ENCODE data around the gene FCRL3.

FCRL3 gene

GRCh38 chr1:157725221-157725577 is 24.6 kb upstream of the FCRL3 start:
- no peak for DNase-seq (ENCODE audit: low read depth)
- H3K4me3 ChIP-seq (ENCODE audit: control insufficient read depth, low read depth, low read length), result no peak overlapping the region
- TF ChIP-seq, protein P1, sequence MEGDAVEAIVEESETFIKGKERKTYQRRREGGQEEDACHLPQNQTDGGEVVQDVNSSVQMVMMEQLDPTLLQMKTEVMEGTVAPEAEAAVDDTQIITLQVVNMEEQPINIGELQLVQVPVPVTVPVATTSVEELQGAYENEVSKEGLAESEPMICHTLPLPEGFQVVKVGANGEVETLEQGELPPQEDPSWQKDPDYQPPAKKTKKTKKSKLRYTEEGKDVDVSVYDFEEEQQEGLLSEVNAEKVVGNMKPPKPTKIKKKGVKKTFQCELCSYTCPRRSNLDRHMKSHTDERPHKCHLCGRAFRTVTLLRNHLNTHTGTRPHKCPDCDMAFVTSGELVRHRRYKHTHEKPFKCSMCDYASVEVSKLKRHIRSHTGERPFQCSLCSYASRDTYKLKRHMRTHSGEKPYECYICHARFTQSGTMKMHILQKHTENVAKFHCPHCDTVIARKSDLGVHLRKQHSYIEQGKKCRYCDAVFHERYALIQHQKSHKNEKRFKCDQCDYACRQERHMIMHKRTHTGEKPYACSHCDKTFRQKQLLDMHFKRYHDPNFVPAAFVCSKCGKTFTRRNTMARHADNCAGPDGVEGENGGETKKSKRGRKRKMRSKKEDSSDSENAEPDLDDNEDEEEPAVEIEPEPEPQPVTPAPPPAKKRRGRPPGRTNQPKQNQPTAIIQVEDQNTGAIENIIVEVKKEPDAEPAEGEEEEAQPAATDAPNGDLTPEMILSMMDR (conservative IDR thresholded peaks at IDR 0.05; ENCODE audit: control insufficient read depth, insufficient read depth, low read depth, low read length), result no peak

GRCh38 chr1:157724537-157725220 is 24.1 kb upstream of the FCRL3 start:
- TF ChIP-seq, protein P1 (conservative IDR thresholded peaks at IDR 0.05; ENCODE audit: control insufficient read depth, insufficient read depth, low read depth, low read length), result no peak
- H3K4me3 ChIP-seq (ENCODE audit: control insufficient read depth, low read depth, low read length), result no peak overlapping the region
- DNase-seq (ENCODE audit: low read depth), result no peak

DNA sequence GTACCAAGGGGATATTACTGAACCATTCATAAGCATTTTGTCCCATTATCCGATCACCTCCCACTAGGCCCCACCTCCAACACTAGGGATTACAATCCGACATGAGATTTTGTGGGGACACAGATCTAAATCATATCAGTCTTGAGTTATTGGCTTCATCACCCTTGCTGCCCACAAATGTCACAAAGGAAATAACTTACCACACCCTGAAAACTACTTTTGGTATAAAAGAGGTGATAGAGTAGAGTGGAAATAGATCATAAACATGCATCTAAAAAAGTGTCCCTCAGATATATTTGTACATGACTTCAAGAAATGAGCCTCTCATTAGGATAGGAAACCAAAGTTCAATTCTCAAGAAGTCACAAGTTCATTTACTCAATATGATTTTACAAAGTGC is 22.6 kb upstream of the FCRL3 start:
- TF ChIP-seq, protein P1 (conservative IDR thresholded peaks at IDR 0.05; ENCODE audit: control insufficient read depth, insufficient read depth, low read depth, low read length), result no peak
- no peak overlapping the region for H3K4me3 ChIP-seq (ENCODE audit: control insufficient read depth, low read depth, low read length)
- DNase-seq (ENCODE audit: low read depth), result no peak

DNA sequence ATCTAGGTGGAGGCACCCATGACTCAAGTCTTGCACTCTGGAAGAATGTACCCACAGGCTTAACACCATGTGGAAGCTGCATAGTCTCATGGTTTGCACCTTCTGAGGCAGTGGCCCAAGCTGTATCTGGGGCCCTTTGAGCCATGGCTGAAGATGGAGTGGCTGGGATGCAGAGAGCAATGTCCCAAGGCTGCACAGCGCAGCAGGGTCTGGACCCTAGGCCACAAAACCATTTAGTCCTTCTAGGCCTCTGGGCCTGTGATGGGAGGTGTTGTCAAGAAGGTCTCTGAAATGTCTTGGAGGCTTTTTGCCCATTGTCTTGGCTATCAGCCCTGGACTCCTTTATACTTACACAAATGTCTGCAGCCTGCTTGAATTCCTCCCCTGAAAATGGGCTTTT is 21.4 kb upstream of the FCRL3 start:
- TF ChIP-seq, protein P1 (conservative IDR thresholded peaks at IDR 0.05; ENCODE audit: control insufficient read depth, insufficient read depth, low read depth, low read length), result no peak
- DNase-seq (ENCODE audit: low read depth), result no peak
- no peak overlapping the region for H3K4me3 ChIP-seq (ENCODE audit: control insufficient read depth, low read depth, low read length)

- no peak for DNase-seq (ENCODE audit: low read depth)
- H3K4me3 ChIP-seq (ENCODE audit: control insufficient read depth, low read depth, low read length), result no peak overlapping the region
- TF ChIP-seq, protein P1 (conservative IDR thresholded peaks at IDR 0.05; ENCODE audit: control insufficient read depth, insufficient read depth, low read depth, low read length), result no peak
Observed at GRCh38 chr1:157715736-157716135, 15.2 kb upstream of the FCRL3 start.

DNA sequence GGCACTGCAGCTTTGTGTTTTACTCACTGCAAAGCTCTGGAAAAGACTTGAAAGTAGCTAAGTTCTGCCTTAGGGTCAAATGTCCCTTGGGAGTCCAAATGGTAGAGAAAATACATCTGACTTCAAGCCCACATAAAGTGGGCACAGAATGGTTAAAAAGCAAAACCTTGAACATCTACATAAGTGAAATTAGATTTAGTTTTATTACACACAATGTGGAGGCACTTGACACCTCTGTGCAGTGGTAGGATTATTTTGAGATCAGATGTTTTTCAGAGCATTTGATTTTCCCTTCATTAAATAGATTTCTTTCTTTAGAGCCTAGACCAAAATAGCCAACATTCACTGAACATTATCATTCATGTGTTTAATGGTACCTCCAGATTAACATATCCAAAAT is 11.2 kb upstream of the FCRL3 start:
- no peak overlapping the region for H3K4me3 ChIP-seq (ENCODE audit: control insufficient read depth, low read depth, low read length)
- TF ChIP-seq, protein P1 (conservative IDR thresholded peaks at IDR 0.05; ENCODE audit: control insufficient read depth, insufficient read depth, low read depth, low read length), result no peak
- DNase-seq (ENCODE audit: low read depth), result no peak

GRCh38 chr1:157704878-157705277 is 4.3 kb upstream of the FCRL3 start:
- H3K4me3 ChIP-seq (ENCODE audit: control insufficient read depth, low read depth, low read length), result no peak overlapping the region
- TF ChIP-seq, protein P1 (conservative IDR thresholded peaks at IDR 0.05; ENCODE audit: control insufficient read depth, insufficient read depth, low read depth, low read length), result no peak
- DNase-seq (ENCODE audit: low read depth), result no peak

Measured in fibroblast of mammary gland (primary cell).